Measurements from ENCODE around the gene ARG1.

ARG1 gene

DNA sequence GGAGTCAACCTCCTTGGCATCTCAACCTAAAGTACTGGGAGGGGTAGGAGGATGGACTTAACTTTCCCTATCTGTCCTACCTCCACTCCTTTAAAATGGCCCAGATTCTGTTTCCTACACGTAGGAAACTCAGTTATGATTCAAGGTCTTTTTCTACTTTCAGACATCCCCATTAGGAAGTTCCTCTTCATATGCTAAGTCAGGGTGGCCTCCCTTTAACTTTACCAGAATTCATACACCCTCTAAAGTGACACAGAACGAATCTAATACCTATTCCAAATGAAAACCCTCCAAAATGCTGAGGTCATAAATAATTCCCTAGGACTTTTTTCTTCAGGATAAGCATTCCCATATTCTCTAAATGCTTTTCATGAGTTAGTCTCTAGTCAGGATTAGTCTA, 15.6 kb downstream of the ARG1 start:
- WGBS, 2 donors (ENCODE audit: extremely low coverage in 2 of 2, insufficient read length in 2 of 2, insufficient replicate concordance in 1 of 2), result no CpG with 5 or more reads among the region's 2 CpGs
- H3K27ac ChIP-seq (replicated peaks; ENCODE audit: low read length), result no peak overlapping the region
- H2BK120ac ChIP-seq (ENCODE audit: low read depth, low read length), result no peak overlapping the region
- peaks cover 10 to 100% of the 10 kb centered on the region in 2 donors for H3K36me3 ChIP-seq (replicated peaks in 1 of 2; ENCODE audit: control insufficient read depth in 2 of 2, insufficient read depth in 2 of 2, low read length in 2 of 2)
- H3K4ac ChIP-seq (ENCODE audit: low read length), result no peak overlapping the region
- no peak overlapping the region for H3K9ac ChIP-seq (ENCODE audit: low read depth, low read length, poor library complexity)
- H3K9me3 ChIP-seq (replicated peaks in 1 of 2; ENCODE audit: control insufficient read depth in 2 of 2, insufficient read depth in 1 of 2, low read depth in 1 of 2, low read length in 2 of 2), result no peaks in the 10 kb centered on the region
- H4K8ac ChIP-seq (ENCODE audit: low read depth, low read length), result no peak overlapping the region
- no peaks in the 10 kb centered on the region for H3K27me3 ChIP-seq (ENCODE audit: control insufficient read depth in 3 of 3, insufficient read depth in 3 of 3, low read depth in 1 of 3, low read length in 3 of 3)
- no peak overlapping the region for H3K18ac ChIP-seq (ENCODE audit: low read length)
- no peak overlapping the region for H3K14ac ChIP-seq (ENCODE audit: low read length)
- no peak overlapping the region for H2BK12ac ChIP-seq (ENCODE audit: low read length)
- H2BK5ac ChIP-seq (ENCODE audit: low read length), result no peak overlapping the region
- no peak overlapping the region for H2AFZ ChIP-seq (ENCODE audit: low read length)
- H3K4me2 ChIP-seq (ENCODE audit: insufficient read depth, low read length, poor library complexity, severe bottlenecking), result no peak overlapping the region
- no peak for DNase-seq (ENCODE audit: low spot score)
- no peaks in the 10 kb centered on the region for H3K79me1 ChIP-seq (ENCODE audit: low read depth, low read length)
- no peak overlapping the region for H2AK5ac ChIP-seq (ENCODE audit: low read depth, low read length)
- H2BK15ac ChIP-seq (ENCODE audit: low read length), result no peak overlapping the region
- no peaks in the 10 kb centered on the region for H3K4me1 ChIP-seq (ENCODE audit: control insufficient read depth in 2 of 2, insufficient read depth in 1 of 2, low read depth in 1 of 2, low read length in 2 of 2)
- no peak overlapping the region for H3K4me3 ChIP-seq (ENCODE audit: low read length in 2 of 2)
- H3K23ac ChIP-seq (ENCODE audit: low read depth, low read length, poor library complexity), result no peak overlapping the region
- H4K91ac ChIP-seq (ENCODE audit: low read depth, low read length, poor library complexity), result no peak overlapping the region

DNA sequence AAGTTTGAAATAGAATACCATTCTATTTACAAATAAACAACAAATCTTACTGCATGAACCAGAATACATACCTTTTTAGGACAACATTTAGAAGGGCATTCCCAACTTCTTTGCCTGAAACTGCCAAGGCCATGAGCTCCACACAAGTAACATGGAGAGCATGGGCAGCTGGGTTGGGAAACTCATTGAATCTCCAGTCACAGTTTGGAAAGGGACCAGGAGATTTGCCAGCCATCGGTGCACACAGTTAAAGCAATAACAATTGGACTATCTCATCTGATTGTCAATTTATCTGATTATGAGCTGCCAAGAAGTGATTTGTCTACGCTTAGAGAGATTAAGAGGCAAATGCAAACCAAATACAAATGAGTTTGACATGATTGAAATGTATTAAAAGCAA, 19.9 kb downstream of the ARG1 start:
- H2AFZ ChIP-seq (ENCODE audit: low read length), result no peak overlapping the region
- H3K27ac ChIP-seq (replicated peaks; ENCODE audit: low read length), result no peak overlapping the region
- no peaks in the 10 kb centered on the region for H3K79me1 ChIP-seq (ENCODE audit: low read depth, low read length)
- H2AK5ac ChIP-seq (ENCODE audit: low read depth, low read length), result no peak overlapping the region
- no peak overlapping the region for H3K4ac ChIP-seq (ENCODE audit: low read length)
- no peak overlapping the region for H3K14ac ChIP-seq (ENCODE audit: low read length)
- no CpG with 5 or more reads among the region's 2 CpGs for WGBS, 2 donors (ENCODE audit: extremely low coverage in 2 of 2, insufficient read length in 2 of 2, insufficient replicate concordance in 1 of 2)
- no peak overlapping the region for H3K23ac ChIP-seq (ENCODE audit: low read depth, low read length, poor library complexity)
- no peak overlapping the region for H2BK15ac ChIP-seq (ENCODE audit: low read length)
- H3K18ac ChIP-seq (ENCODE audit: low read length), result no peak overlapping the region
- H3K36me3 ChIP-seq (replicated peaks in 1 of 2; ENCODE audit: control insufficient read depth in 2 of 2, insufficient read depth in 2 of 2, low read length in 2 of 2), result peaks cover 11 to 99% of the 10 kb centered on the region in 2 donors
- H3K9me3 ChIP-seq (replicated peaks in 1 of 2; ENCODE audit: control insufficient read depth in 2 of 2, insufficient read depth in 1 of 2, low read depth in 1 of 2, low read length in 2 of 2), result no peaks in the 10 kb centered on the region
- H2BK12ac ChIP-seq (ENCODE audit: low read length), result no peak overlapping the region
- H2BK5ac ChIP-seq (ENCODE audit: low read length), result no peak overlapping the region
- no peak overlapping the region for H2BK120ac ChIP-seq (ENCODE audit: low read depth, low read length)
- H3K9ac ChIP-seq (ENCODE audit: low read depth, low read length, poor library complexity), result no peak overlapping the region
- no peak overlapping the region for H4K8ac ChIP-seq (ENCODE audit: low read depth, low read length)
- no peaks in the 10 kb centered on the region for H3K4me1 ChIP-seq (ENCODE audit: control insufficient read depth in 2 of 2, insufficient read depth in 1 of 2, low read depth in 1 of 2, low read length in 2 of 2)
- DNase-seq (ENCODE audit: low spot score), result no peak
- H4K91ac ChIP-seq (ENCODE audit: low read depth, low read length, poor library complexity), result no peak overlapping the region
- H3K4me2 ChIP-seq (ENCODE audit: insufficient read depth, low read length, poor library complexity, severe bottlenecking), result no peak overlapping the region
- no peaks in the 10 kb centered on the region for H3K27me3 ChIP-seq (ENCODE audit: control insufficient read depth in 3 of 3, insufficient read depth in 3 of 3, low read depth in 1 of 3, low read length in 3 of 3)
- H3K4me3 ChIP-seq (ENCODE audit: low read length in 2 of 2), result no peak overlapping the region

DNA sequence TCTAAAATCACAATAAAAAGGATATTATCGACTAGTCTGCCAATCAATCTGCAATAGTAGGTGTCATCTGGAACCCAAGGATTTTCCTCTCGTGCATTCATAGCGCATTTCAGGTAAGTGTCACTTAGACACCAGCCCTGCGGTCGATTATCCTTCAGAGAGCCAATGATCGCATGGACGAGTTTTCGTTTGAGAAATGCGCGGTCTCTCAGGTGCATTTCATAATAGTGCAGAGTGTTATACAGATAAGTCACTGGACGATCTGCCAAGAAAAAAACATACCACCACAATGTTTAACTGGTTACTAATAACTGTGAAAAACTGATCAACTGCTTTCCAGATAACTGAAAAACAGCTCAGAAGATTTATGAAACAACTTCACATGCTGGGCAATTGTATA, 21.0 kb downstream of the ARG1 start:
- Histone ChIP-seq H3K79me1 (ENCODE audit: low read depth, low read length) (no peaks in the 10 kb centered on the region), H3K9ac (ENCODE audit: low read depth, low read length, poor library complexity) (no peak overlapping the region), H3K4ac (ENCODE audit: low read length) (no peak overlapping the region), H3K4me2 (ENCODE audit: insufficient read depth, low read length, poor library complexity, severe bottlenecking) (no peak overlapping the region), H4K8ac (ENCODE audit: low read depth, low read length) (no peak overlapping the region), H2BK120ac (ENCODE audit: low read depth, low read length) (no peak overlapping the region), H3K4me1 (ENCODE audit: control insufficient read depth in 2 of 2, insufficient read depth in 1 of 2, low read depth in 1 of 2, low read length in 2 of 2) (no peaks in the 10 kb centered on the region), H2AFZ (ENCODE audit: low read length) (no peak overlapping the region), H2BK5ac (ENCODE audit: low read length) (no peak overlapping the region), H4K91ac (ENCODE audit: low read depth, low read length, poor library complexity) (no peak overlapping the region), H3K18ac (ENCODE audit: low read length) (no peak overlapping the region), H3K9me3 (replicated peaks in 1 of 2; ENCODE audit: control insufficient read depth in 2 of 2, insufficient read depth in 1 of 2, low read depth in 1 of 2, low read length in 2 of 2) (no peaks in the 10 kb centered on the region), H3K23ac (ENCODE audit: low read depth, low read length, poor library complexity) (no peak overlapping the region), H2BK12ac (ENCODE audit: low read length) (no peak overlapping the region), H3K27me3 (ENCODE audit: control insufficient read depth in 3 of 3, insufficient read depth in 3 of 3, low read depth in 1 of 3, low read length in 3 of 3) (no peaks in the 10 kb centered on the region), H2AK5ac (ENCODE audit: low read depth, low read length) (no peak overlapping the region), H3K27ac (replicated peaks; ENCODE audit: low read length) (no peak overlapping the region), H3K14ac (ENCODE audit: low read length) (no peak overlapping the region), H3K4me3 (ENCODE audit: low read length in 2 of 2) (no peak overlapping the region), H2BK15ac (ENCODE audit: low read length) (no peak overlapping the region), H3K36me3 (replicated peaks in 1 of 2; ENCODE audit: control insufficient read depth in 2 of 2, insufficient read depth in 2 of 2, low read length in 2 of 2) (peaks cover 13 to 99% of the 10 kb centered on the region in 2 donors)
- no peak for DNase-seq (ENCODE audit: low spot score)
- no CpG with 5 or more reads among the region's 11 CpGs for WGBS, 2 donors (ENCODE audit: extremely low coverage in 2 of 2, insufficient read length in 2 of 2, insufficient replicate concordance in 1 of 2)

DNA sequence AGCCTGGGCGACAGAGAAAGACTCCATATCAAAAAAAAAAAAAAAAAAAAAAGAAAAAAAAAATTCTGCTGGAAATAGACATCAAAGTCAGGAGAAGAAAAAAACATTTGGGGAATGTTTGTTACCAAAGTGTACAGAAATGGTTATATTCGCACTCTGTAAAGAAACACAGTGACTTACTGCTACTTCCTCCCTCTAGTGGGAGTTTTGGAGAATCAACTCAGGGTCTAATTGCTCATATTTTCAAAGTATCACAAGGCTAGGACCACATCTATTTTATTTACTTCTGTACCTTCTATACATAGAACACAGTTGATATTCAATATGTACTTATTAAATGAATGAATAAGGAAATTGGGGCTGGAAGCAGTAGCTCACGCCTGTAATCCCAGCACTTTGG, 24.4 kb downstream of the ARG1 start:
- no peak overlapping the region for H4K91ac ChIP-seq (ENCODE audit: low read depth, low read length, poor library complexity)
- H3K4me2 ChIP-seq (ENCODE audit: insufficient read depth, low read length, poor library complexity, severe bottlenecking), result no peak overlapping the region
- H3K4me1 ChIP-seq (ENCODE audit: control insufficient read depth in 2 of 2, insufficient read depth in 1 of 2, low read depth in 1 of 2, low read length in 2 of 2), result no peaks in the 10 kb centered on the region
- H3K4ac ChIP-seq (ENCODE audit: low read length), result no peak overlapping the region
- no peaks in the 10 kb centered on the region for H3K79me1 ChIP-seq (ENCODE audit: low read depth, low read length)
- H3K9ac ChIP-seq (ENCODE audit: low read depth, low read length, poor library complexity), result no peak overlapping the region
- H3K9me3 ChIP-seq (replicated peaks in 1 of 2; ENCODE audit: control insufficient read depth in 2 of 2, insufficient read depth in 1 of 2, low read depth in 1 of 2, low read length in 2 of 2), result no peaks in the 10 kb centered on the region
- no peak overlapping the region for H2BK15ac ChIP-seq (ENCODE audit: low read length)
- no peak overlapping the region for H3K18ac ChIP-seq (ENCODE audit: low read length)
- H3K36me3 ChIP-seq (replicated peaks in 1 of 2; ENCODE audit: control insufficient read depth in 2 of 2, insufficient read depth in 2 of 2, low read length in 2 of 2), result peaks cover 10 to 99% of the 10 kb centered on the region in 2 donors
- H2BK12ac ChIP-seq (ENCODE audit: low read length), result no peak overlapping the region
- DNase-seq (ENCODE audit: low spot score), result no peak
- H3K27ac ChIP-seq (replicated peaks; ENCODE audit: low read length), result no peak overlapping the region
- no peak overlapping the region for H2AFZ ChIP-seq (ENCODE audit: low read length)
- no CpG with 5 or more reads among the region's 3 CpGs for whole genome bisulfite sequencing, 2 donors (ENCODE audit: extremely low coverage in 2 of 2, insufficient read length in 2 of 2, insufficient replicate concordance in 1 of 2)
- H3K4me3 ChIP-seq (ENCODE audit: low read length in 2 of 2), result no peak overlapping the region
- H3K23ac ChIP-seq (ENCODE audit: low read depth, low read length, poor library complexity), result no peak overlapping the region
- no peaks in the 10 kb centered on the region for H3K27me3 ChIP-seq (ENCODE audit: control insufficient read depth in 3 of 3, insufficient read depth in 3 of 3, low read depth in 1 of 3, low read length in 3 of 3)
- H4K8ac ChIP-seq (ENCODE audit: low read depth, low read length), result no peak overlapping the region
- no peak overlapping the region for H2BK5ac ChIP-seq (ENCODE audit: low read length)
- H2BK120ac ChIP-seq (ENCODE audit: low read depth, low read length), result no peak overlapping the region
- H2AK5ac ChIP-seq (ENCODE audit: low read depth, low read length), result no peak overlapping the region
- H3K14ac ChIP-seq (ENCODE audit: low read length), result no peak overlapping the region
